HG03457 (cell line): Measurements from ENCODE around the gene NAV2.
A peak's percentile ranks its signal among the peaks of the same experiment; 100 is the strongest.

Source experiments
- ATAC-seq: cut with Tn5 transposase; IDR thresholded peaks from one replicate; pipeline ENCODE4 v1.9.1; 2021; ENCODE audit warnings: moderate number of reproducible peaks; ENCODE audit not compliant: unreplicated experiment

The NAV2 gene

DNA sequence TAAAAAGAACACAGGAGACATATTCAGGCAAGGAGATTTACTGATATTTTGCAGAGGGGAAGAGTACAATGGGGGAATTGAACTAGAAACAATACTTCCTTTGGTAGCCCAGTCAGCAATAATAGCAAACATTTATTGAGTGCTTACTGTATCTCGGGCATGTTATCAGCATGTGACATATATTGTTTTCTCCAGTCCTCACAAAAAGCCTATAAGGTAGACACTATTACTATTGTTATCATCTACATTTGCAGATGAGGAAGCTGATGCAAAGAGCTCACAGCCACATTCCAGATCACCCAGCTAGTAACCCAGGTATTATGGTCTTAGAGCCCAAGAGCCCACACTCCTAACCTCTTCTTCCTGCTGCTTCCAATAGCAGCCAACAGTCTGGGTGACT lies 27.9 kb downstream of the NAV2 start:
- no peak for ATAC-seq

DNA sequence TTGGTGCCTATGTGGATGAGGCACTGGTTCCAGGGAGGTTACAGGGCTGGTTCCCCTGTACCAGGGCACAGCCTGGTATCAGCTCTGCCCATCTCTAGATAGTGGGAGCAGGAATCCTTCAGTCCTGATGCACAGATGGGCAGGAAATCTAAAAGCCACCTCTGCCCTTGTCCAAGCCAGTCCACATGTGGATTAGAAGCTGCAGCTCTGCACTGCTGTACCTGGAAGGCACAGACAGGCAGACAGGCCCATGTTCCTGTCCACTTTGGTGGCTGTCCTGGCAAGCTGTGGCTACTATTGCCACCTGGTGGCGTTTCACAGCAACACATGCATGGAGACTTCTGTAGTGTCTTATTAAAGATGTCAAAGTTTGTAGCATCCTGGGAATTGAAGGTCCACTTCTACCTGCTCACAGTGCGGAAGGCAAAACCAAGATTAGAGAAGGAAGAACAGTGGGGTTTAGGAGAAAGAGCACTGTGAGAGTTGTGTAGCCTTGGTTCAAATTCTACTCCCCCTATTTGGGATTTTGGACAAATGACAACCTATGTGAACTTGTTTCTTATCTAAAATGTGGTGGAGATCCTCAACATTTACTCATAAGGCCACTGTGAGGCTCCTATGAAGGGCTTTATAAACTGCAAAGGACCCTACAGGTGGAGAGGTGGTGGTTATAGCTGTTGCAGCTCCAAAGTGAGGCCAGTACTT lies 30.1 kb downstream of the NAV2 start:
- ATAC-seq = peak; percentile 71

DNA sequence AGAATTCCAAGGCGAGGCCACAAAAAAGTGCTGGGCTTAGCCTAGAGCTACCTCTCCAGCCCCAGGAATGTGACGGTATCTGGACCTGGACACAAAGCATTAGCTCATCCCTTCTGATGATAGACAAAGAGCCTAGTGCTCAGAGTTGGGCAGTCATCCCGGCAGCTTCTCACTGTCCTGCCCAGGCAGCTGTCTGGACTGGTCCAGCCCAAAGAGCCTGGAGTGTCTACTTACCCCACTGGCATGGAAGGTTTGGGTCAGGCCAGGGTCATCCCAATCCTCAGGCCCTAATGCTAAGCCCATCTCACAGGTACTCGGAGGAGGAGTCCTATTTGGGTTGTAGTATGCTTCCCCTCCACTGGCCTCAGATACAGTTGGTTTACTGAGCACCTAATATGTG lies 31.0 kb downstream of the NAV2 start:
- ATAC-seq = no peak

DNA sequence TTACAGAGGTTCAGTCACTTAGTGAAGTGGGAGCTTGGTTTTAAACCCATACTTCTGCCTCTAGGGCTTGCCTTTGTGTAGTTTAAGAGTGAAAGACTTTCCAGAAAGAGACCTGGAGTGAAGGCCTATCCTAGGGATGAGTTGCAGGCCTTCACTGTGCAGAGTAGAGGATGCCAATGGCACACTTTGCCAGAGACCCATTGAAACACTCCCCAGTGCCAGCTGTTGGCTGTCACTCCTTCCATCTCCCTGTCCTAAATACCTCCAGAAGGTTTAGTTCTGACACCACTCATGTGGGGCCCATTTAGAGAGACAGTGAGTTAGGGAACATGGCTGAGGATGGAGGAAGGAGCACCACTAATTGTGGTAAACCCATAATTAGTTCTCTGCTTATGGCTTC lies 31.5 kb downstream of the NAV2 start:
- ATAC-seq = no peak

DNA sequence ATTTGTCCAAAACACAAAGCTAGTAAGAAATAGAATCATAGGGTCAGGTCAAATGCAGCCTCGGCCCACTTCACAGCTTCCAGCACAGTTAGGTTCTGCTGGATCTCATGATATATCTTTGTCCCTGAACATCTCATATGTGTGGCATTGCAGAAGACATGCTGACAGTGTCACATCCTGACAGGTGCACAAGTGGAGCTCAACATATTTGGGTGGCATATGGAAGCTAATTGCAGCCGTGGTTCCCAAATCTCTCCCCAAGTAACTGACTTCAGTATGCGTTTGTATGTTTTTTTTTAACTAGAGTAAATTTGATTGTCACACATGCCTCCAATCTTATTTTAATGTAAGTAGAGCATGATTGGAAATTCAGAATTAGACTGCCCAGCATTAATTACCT lies 33.4 kb downstream of the NAV2 start:
- ATAC-seq = no peak

DNA sequence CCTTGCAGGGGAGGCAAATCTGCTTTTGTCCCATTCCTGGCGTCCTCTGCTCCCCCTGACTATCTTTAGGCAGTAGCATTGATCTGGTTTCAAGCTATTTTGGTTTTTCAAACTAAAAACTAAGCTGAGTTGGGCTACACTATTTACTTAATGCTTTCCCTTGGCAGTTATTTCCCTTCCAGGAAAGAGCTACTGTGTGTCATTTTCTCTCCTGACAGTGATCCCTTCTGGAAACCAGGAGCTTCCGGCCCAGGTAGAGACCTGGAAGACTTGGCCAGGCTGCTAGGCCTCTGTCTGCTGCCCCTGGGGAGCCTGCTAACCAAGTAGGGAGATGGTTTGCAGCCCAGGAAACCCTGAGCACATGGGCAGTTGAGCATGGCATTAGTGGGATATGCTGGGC lies 35.0 kb downstream of the NAV2 start:
- ATAC-seq = no peak

DNA sequence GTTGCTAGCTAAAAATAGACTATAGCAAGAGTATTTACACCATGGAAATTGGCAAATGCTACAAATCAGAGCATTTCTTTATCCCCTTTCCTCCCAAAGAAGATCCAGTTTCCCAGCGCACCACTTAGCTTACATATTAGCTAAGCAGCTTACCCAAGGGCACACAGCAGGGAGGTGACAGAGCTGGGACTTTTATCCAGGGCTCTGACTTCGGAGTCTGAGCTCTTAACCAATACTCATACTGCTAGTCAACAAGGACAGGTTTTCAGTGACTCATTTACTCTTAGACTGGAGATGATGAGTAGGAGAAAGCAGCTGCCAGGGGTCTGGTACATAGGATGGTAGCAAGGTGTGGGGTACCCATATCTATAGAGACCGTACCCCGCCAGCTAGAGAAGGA lies 38.4 kb downstream of the NAV2 start:
- ATAC-seq = no peak

DNA sequence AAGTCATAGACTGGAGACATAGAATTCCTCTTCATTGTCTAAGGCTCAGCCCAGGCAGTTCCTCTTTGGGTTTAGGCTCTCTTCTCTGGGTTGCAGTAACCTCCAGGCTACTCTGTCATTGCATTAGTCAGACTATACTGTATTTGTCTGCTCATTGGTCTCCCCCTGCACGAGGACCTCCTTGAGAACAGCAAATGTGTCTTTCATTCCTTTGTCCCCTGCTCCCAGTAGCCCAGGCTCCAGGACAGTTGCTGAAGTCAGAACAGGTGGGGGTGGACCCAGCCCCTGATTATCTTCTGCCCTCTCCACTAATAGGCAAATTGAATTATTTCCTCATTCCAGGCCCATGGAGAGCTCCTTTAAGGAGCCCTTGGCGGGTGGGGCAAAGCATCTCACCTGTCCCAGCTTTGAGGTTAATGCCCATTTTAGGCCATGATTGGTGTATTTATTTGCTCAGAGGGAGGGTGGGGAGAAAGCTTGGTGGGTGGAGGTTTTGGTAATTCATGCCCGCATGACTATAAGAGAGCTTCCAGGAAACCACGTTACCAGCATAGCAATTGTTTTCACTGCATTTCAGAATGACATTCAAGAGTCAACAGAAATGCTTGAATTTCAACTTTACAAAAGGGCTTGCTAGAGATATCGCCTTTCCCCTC lies 40.9 kb downstream of the NAV2 start:
- ATAC-seq = no peak

DNA sequence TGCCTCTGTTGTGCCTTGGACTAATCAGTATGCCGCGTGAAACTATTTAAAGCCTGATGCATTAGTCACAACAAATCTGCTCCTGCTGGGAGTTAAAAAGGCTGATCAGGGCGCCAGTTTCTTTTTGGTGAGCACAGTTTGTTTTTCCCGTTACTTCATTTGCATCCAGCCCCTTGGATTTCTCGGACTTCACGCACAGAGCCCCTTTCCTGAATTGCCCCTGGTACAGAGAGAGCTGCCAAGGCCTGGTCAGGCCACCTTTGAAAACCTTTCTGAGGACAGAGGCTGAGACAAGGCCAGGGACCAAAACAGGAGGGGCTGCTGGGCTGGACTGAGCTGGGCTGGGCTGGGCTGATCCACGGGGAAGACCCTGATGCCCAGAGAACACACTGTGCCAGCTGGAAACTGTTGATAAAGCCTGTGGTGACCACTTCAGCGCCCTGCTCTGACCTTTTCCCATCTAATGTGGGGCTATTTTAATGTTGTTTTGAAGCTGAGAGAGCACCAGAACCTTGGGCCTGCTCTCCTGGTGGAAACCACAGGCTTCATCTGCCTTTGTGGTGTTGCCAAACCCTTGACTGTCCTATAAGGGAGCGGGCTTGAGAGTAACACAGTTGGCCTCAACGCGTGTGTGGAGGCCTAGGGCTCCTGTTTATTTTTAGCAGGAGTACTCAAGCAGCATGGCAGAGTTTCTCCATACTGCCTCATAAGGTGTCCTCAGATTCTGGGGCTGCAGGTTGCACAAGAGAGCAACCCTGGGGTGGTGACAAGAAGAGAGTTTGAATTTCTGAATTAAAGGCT lies 44.2 kb downstream of the NAV2 start:
- ATAC-seq = no peak

DNA sequence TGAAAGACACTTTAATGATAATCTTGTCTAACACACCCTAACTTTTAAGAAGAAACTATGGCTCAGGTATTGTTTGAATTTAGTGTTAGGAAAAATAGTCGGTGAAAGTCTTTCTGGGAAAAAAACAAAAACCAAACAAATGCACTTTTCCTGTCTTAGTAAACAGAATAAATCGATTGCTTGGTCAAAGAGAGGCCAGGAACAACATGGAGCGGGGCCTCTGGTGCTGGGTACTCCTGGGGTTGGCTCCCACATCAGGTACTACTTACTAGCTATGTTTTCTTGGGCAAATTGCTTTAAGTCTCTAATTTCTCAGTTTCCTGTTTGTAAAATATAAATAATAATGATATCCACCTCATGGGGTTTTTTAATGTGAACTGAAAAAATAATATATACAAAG lies 46.8 kb downstream of the NAV2 start:
- no peak for ATAC-seq

DNA sequence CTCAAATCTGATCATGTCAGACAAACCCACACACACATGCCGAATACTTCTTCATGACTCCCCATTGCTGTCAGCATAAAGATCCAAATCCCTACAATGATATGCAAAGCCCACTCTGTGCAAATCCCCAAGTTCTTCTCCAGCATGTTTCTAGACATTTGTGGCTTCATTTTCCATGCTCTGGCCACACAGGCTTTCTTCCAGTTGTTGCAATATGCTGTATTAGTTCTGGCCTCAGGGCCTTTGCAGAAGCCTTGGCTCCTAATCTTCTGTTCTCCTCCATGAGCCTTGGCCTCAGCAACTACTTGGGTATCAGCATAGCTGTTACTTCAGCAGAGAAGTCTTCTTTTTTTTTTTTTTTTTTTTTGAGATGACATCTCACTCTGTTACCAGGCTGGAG lies 49.6 kb downstream of the NAV2 start:
- ATAC-seq = no peak

DNA sequence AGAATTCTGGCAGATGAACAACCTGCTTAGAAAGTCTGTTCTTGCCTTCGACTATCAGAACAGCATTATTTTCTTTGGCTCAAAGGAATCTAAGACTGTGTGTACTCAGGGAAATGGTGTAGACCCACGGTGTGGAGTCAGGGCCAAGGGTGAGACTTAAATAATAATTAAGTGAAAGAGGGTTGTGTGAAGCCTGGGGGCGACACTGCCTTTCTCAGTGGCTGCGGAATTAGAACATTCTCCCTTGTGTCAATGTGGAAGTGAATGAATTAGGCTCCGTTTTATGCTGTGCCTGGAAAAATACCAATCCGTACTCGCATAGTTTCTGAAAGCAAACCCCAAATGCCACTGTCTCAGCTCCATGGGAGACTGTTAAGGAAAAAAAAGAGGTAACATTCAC lies 50.7 kb downstream of the NAV2 start:
- no peak for ATAC-seq

DNA sequence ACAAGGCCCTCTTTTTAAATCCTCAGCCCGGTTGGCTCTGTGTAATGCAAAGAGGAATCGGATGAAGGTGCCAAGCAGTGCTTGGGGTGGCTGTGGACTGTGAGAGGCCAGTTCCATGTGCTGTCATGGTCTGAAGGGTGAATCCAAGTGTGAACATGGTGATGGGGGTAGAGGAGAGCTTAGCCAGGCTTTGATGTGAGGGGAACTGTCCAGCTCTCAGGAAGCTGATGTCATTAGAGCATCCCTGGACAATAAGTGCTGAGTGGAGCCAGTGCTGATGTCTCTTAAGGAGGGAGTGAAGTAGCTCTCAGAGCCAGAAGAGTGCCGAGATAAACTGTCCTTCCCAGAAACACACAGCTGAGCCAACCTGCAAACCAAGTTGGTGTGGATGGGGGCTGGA lies 53.6 kb downstream of the NAV2 start:
- ATAC-seq = no peak

DNA sequence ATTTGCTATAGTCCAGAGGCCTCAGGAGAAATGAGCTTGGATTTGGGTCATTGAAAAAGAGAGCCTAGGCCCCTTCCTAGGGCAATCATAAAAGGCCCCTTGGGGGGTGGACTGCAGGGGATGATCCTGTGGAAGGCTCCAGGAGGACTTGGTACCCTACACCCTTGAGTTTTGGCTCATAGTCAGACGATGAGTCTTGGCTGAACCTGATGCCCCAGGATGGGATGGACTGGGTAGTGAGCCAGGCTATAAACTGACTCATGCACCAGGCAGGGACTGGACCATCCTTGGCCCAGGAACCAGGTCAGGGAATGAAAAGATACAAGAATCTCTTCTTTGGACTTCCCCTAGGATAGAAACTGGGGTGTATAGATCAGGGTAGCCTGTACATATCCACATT lies 54.2 kb downstream of the NAV2 start:
- no peak for ATAC-seq

DNA sequence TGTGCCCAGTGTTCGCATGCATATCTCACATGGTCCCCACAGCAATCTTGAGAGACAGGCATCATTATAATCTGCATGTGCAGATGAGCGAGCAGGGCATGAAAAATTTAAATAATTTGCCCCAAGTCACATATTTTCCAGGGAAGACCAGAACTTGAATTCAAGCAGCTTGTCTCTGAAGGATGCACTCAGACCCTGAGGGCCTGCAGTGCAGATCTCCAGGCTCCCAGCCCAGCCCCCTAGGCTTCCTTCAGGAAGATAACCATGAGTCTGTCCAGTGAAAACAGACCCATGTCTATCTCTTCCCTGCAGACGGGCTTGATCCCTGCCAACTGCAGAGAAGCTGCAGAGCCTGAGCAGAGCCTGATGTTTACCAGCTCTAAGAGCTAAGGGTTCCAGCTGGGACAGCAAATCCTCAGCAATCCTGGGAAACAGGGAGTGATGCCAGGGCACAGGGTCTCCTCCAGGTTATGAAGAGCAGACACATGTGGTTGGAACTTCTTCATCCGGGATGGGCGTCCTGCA lies 55.1 kb downstream of the NAV2 start:
- ATAC-seq = no peak

DNA sequence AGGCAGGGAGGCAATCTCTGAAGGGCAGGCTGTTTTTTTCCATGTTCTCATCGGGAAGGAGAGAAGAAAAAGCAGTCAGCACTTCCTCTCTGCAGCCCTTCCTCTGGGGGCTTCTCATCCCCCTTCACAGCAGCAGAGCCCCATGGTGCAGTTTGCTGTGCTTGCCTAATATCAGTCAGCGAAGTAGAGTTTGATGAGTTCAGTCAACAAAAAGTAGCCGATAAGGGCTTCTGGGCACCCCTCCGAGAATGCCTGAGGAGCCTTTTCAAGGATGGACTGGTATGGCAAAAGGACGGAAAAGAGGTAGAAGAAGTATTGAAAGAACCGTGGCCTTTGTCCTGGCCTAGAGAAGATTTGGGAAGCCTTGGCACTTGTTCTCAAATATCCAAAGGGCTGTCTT lies 55.6 kb downstream of the NAV2 start:
- ATAC-seq = no peak

DNA sequence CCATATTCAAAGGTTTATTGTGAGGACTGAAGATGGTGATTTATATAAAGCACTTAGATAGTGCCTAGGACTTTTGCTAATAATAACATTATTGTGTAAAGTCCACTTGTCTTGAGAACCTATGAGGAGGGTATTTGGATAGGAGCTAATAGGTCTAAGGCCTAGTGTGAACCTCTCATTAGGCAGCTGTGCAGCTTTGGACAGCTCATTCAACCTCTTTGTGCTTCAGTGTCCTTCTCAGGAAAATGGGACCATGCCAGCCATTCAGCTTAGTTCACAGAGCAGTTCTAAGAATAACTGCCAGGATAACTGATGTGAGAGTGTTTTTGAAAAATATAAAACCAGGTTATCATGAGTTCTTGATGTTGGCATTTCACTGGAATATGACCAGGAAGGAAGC lies 56.2 kb downstream of the NAV2 start:
- ATAC-seq = no peak

DNA sequence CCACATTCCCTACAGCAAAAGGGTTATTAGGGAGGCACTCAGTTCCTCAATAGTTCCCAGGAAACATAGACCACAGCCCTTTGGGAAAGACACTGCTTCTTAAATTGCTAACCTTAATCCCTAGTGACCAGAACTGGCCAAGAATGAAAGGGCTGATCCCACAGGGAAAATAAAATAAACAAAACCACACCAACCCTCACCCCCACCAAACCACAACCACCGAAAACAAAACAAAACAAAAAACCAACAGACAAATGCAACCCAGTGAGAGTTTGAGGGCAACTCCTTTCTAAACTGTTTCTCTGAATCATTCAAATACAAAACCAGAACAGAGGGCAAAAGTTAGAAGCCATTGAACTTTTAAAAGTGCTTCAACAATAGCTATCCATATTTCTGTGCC lies 57.2 kb downstream of the NAV2 start:
- peak; percentile 58 for ATAC-seq

DNA sequence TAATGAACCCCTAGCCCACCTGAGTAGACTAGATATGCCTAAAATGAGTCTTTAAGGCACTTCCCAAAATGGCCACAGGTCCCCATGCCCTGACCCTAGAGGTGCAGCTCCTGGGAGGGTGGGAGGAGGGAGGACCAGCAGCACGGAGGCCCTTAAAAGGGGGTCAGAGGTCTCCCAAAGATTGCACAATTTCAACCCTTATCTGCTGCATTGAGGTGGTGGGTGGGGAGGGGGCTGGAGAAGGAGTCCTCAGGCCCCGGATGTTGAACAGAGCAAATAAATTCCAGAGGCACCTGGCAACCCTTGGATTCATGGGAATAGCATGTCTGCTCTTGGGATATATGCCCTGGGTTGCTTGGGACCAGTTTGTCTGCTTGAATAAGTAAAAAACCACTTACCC lies 57.6 kb downstream of the NAV2 start:
- ATAC-seq = no peak

DNA sequence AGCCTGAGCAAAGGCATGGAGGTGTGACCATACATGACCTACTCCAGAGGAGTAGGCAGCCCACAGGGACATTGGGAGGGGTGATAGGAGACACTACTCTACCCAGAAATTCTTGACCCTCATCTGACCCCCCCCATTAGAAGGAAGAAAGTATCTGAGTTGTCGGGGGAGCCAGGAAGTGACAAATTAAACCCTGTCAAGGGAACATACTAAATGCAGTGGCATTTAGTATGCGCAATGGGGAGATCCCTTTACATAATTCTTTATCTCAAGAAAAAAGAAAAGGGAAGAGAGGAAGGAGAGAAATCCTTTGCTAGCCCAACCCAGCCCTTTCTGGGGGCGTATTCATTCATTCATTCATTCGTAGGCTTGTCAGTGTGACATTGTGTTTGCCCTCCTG lies 58.8 kb downstream of the NAV2 start:
- no peak for ATAC-seq

DNA sequence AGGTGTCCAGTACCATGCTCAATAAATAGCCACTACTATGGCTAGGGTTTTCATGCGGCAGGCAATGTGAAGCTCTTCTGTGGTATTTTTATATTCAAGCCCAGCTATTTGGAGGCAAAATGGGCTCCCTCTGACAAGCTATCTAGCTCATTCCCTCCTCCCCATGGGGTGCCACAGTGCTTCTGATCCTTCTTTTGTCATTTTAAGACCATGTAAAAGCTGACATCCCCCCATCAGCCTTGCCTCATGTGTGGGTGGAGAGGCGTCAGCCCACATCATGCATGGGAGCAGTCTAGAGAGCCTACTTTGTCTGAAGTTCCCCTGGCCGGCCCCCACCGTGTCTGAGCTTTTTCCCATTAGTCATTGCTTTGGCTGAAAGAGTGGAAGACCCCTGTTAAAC lies 59.8 kb downstream of the NAV2 start:
- ATAC-seq = no peak

DNA sequence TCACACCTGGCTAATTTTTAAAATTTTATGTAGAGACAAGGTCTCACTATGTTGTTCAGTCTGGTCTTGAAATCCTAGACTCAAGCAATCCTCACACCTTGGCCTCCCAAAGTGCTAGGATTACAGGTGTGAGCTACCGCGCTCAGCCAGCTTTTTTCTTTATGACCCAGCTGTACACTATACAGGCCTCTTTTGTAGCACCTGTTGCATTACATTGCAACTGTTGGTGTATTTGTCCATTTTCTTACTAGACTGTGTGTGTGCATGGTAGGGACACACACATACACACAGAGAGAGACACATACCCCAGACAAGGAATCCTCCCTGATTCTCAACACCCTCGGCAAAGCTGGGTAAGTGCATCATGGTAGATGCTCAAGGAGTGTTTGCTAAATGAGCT lies 61.7 kb downstream of the NAV2 start:
- ATAC-seq = no peak
